ENCODE results near the gene SLC38A5.

GRCh38 chrX:48474581-48474980 lies 4.5 kb upstream of the SLC38A5 start:
- no peak for TF ChIP-seq POLR2A (IDR thresholded peaks at IDR 0.05)
- TF ChIP-seq, protein P1, sequence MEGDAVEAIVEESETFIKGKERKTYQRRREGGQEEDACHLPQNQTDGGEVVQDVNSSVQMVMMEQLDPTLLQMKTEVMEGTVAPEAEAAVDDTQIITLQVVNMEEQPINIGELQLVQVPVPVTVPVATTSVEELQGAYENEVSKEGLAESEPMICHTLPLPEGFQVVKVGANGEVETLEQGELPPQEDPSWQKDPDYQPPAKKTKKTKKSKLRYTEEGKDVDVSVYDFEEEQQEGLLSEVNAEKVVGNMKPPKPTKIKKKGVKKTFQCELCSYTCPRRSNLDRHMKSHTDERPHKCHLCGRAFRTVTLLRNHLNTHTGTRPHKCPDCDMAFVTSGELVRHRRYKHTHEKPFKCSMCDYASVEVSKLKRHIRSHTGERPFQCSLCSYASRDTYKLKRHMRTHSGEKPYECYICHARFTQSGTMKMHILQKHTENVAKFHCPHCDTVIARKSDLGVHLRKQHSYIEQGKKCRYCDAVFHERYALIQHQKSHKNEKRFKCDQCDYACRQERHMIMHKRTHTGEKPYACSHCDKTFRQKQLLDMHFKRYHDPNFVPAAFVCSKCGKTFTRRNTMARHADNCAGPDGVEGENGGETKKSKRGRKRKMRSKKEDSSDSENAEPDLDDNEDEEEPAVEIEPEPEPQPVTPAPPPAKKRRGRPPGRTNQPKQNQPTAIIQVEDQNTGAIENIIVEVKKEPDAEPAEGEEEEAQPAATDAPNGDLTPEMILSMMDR (IDR thresholded peaks at IDR 0.05): no peak
